Mucosa of rectum (tissue), 2 donors: Measurements from ENCODE around the gene SULT1A4.
"Not testable (repeated sequence)": the region's sequence is repeated elsewhere in the genome, so short reads cannot be mapped to it uniquely, and the experiment has no call there.

Source experiments
- H3K27ac ChIP-seq, 2 donors: one replicate each; pipeline ENCODE4 v1.7.0; 2013; ENCODE audit warnings: inconsistent platforms in 2 of 2, low read depth in 2 of 2, low read length in 2 of 2
- H3K27me3 ChIP-seq, 2 donors: one replicate each; pipeline ENCODE4 v1.7.0; 2013; ENCODE audit warnings: low read length in 2 of 2; ENCODE audit not compliant: control insufficient read depth in 2 of 2, insufficient read depth in 2 of 2
- H3K36me3 ChIP-seq, 2 donors: one replicate each; pipeline ENCODE4 v1.7.0; 2013; ENCODE audit warnings: low read length in 2 of 2; ENCODE audit not compliant: control insufficient read depth in 2 of 2, insufficient read depth in 2 of 2
- H3K4me1 ChIP-seq, 2 donors: one replicate each; pipeline ENCODE4 v1.7.0; 2013; ENCODE audit warnings: low read length in 2 of 2, mild to moderate bottlenecking in 1 of 2; ENCODE audit not compliant: control insufficient read depth in 2 of 2, insufficient read depth in 2 of 2
- H3K4me3 ChIP-seq, 2 donors: one replicate each; pipeline ENCODE4 v1.7.0; 2013; ENCODE audit warnings: low read length in 2 of 2
- H3K9ac ChIP-seq, 2 donors: one replicate each; pipeline ENCODE4 v1.7.0; 2013; ENCODE audit warnings: low read length in 2 of 2, low read depth in 1 of 2, mild to moderate bottlenecking in 1 of 2
- H3K9me3 ChIP-seq, 2 donors: one replicate each; pipeline ENCODE4 v1.7.0; 2013; ENCODE audit warnings: low read length in 2 of 2; ENCODE audit not compliant: control insufficient read depth in 2 of 2
- donor health status: healthy.
- donor health status: Normal muscosa, but diverticular disease.

SULT1A4 gene

DNA sequence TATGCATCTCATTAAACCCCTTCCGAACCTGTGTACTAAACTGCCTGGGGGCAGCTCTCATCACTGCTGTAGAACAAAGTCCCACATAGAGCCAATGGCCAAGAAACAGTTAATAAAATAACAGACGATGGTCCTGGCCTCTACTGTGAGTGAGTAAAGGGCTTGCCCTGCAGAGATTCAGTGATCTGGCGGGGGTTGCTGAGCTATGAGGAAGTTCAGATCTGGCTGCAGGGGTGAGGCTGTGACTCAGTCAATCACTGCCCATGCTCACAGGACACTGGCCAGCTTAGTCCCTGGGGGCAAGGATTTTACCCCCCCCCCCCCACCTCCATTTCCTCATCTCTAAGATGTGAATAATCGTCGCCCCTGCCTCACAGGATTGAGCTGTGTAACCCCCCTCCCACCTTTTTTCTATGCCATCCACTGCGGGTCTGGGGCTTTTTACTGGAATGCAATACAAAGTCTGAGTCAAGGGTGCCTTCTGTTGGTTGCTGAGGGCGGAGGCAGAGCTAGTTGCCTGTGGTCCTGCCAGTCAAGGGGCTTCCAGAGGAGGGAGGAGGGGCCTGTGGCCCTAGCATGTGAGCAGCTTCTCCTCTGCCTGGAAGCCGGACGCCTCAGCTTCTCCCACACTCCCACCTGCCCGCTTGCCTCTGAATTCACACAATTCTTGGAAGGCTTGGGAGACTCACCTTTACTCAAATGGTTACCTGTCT is 8.1 kb downstream of the SULT1A4 start:
- H3K9ac ChIP-seq, H3K4me1 ChIP-seq, H3K4me3 ChIP-seq, H3K36me3 ChIP-seq, H3K27ac ChIP-seq, H3K9me3 ChIP-seq, H3K27me3 ChIP-seq: not testable (repeated sequence)

DNA sequence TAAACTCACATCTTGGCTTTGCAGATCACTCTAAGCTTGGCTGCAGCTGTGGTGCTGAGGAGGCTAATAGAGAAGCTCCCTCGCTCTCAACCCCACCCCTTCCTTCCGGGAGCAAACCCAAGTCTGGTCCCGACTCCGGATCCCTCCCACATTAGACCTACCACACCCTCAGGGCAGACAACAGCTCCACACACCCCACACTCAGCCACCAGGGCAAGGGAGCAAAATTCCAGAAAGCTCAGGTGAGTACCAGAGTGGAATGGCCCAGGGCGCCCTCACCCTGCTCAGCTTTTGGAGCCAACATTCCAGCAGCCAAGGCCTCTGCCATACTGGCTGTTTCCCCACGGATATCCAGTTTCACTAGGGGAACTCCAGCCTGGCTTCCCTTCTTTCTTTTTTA is 9.9 kb downstream of the SULT1A4 start:
- not testable (repeated sequence) for H3K9ac ChIP-seq, H3K4me3 ChIP-seq, H3K36me3 ChIP-seq, H3K4me1 ChIP-seq, H3K9me3 ChIP-seq, H3K27me3 ChIP-seq, H3K27ac ChIP-seq

DNA sequence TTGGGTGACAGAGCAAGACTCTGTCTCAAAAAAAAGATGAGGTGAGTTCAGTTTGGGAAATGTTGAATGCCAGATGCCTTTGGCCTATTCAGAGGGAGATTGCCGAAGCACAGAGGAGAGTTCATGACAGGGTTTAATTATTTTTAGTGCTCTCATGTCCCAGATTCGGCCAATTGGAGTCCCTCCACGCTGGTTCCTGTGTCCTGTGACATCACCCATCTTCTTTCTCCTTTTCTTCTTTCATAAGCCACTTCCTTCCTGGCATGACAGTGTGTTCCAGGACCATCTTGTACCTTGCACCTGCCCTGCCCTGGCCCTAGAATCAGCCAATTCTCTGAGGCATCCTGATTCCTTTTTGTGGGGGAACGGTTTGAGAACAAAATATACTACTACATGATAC is 12.4 kb downstream of the SULT1A4 start:
- H3K4me3 ChIP-seq, H3K27me3 ChIP-seq, H3K9me3 ChIP-seq, H3K27ac ChIP-seq, H3K9ac ChIP-seq, H3K4me1 ChIP-seq, H3K36me3 ChIP-seq: not testable (repeated sequence)

GRCh38 chr16:29482276-29482675 is 22.6 kb downstream of the SULT1A4 start:
- not testable (repeated sequence) for H3K4me1 ChIP-seq, H3K36me3 ChIP-seq, H3K27me3 ChIP-seq, H3K9ac ChIP-seq, H3K9me3 ChIP-seq, H3K27ac ChIP-seq, H3K4me3 ChIP-seq

DNA sequence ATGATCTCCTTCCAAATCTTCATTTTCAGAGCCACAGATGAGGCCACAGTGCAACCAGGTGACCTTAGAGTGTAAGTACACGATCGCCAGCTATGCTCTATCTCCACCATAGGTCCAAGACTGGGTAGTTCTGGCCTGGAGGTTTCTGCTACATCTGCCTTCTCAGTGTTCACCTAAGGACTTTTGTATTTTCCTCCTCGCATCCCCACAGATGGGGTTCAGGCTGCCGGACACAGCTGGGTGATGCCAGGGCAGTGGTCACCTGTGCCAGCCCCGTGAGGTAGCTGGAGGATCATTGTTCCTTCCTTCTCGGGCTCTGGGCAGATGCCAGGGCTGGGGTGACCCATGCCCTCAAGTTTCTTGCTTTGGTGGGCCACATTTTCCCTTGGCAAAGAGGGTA is 46.6 kb downstream of the SULT1A4 start, which contains the start of gene NPIPB12:
TSS of gene NPIPB12 (minus strand) at position 101 of the 400 bp plus-strand sequence.
- H3K9ac ChIP-seq, H3K4me1 ChIP-seq, H3K27ac ChIP-seq, H3K27me3 ChIP-seq, H3K9me3 ChIP-seq, H3K4me3 ChIP-seq, H3K36me3 ChIP-seq: not testable (repeated sequence)
